ENCODE results near the gene SVBP. TPM values are rescaled to one million over a fixed set of nuclear protein-coding genes. Genes with fewer than 3 reads are reported as not detected.

SVBP gene
- polyA plus RNA-seq, 2 of the 4 experiments (the other 2 are of a cell fraction): 9.1 to 24.8 TPM

- no peak for TF ChIP-seq CHD4 (IDR thresholded peaks at IDR 0.05; ENCODE audit: borderline replicate concordance)
- TF ChIP-seq RCOR1 (IDR thresholded peaks at IDR 0.05; ENCODE audit: low read depth, low read length): no peak
- TF ChIP-seq KDM1A (IDR thresholded peaks at IDR 0.05; ENCODE audit: low read depth): no peak
Measured at GRCh38 chr1:42849944-42850343, 32.7 kb upstream of the SVBP start (continued).

GRCh38 chr1:42848823-42849537 is 31.8 kb upstream of the SVBP start:
- no peak overlapping the region for H3K4me3 ChIP-seq
- TF ChIP-seq RCOR1 (IDR thresholded peaks at IDR 0.05; ENCODE audit: low read depth, low read length): no peak
- TF ChIP-seq CEBPB (IDR thresholded peaks at IDR 0.05): no peak
- no peak for TF ChIP-seq POLR2AphosphoS2 (conservative IDR thresholded peaks at IDR 0.05; ENCODE audit: low read length)
- TF ChIP-seq GATA3 (IDR thresholded peaks at IDR 0.05; ENCODE audit: borderline replicate concordance): no peak
- TF ChIP-seq KDM5A (IDR thresholded peaks at IDR 0.05): no peak
- TF ChIP-seq NR3C1 (IDR thresholded peaks at IDR 0.05): no peak
- no peak for TF ChIP-seq POLR2A (IDR thresholded peaks at IDR 0.05; ENCODE audit: low read length)
- TF ChIP-seq ZFP36 (IDR thresholded peaks at IDR 0.05; ENCODE audit: borderline replicate concordance, partially characterized antibody): no peak
- no peak for TF ChIP-seq FOXS1 (CRISPR knock-in tag; IDR thresholded peaks at IDR 0.05)
- no peak for TF ChIP-seq TP53 (CRISPR knock-in tag; IDR thresholded peaks at IDR 0.05)
- H3K27ac ChIP-seq: no peak overlapping the region
- FAIRE-seq (no peak), DNase-seq (ENCODE audit: low read depth in 1 of 2, low spot score in 1 of 2) (no peak), ATAC-seq (no peak)
- no peak overlapping the region for H3K4me2 ChIP-seq
- ChIA-PET CTCF (interaction anchor here (1.7 kb wide), 1 partner anchor 72 kb away, joined by 11 read pairs; no protein-coding TSS in a partner anchor), POLR2A (no interaction called here)
- peaks cover 15% of the 10 kb centered on the region; the same call in 2 of the 3 replicates for H3K4me1 ChIP-seq
- 87% methylated on average over 2 of the region's 2 CpGs for WGBS (ENCODE audit: missing lambda C conversion rate)
- peaks cover 5% of the 10 kb centered on the region; the same call in 1 of the 3 replicates for H3K9me3 ChIP-seq

- peaks cover 5% of the 10 kb centered on the region; the same call in 1 of the 3 replicates for H3K9me3 ChIP-seq
- ChIA-PET CTCF (interaction anchor here (1.7 kb wide), 1 partner anchor 71 kb away, joined by 11 read pairs; no protein-coding TSS in a partner anchor), POLR2A (no interaction called here)
- H3K27ac ChIP-seq: peak overlapping the region in 1 of 2 experiments; percentile 94; a peak in 1 of 6 replicates
- H3K4me3 ChIP-seq: peak overlapping the region; percentile 87; the same call in 1 of the 3 replicates
- DNase-seq (ENCODE audit: low read depth in 1 of 2, low spot score in 1 of 2): no peak
- no peak for TF ChIP-seq BCL3 (IDR thresholded peaks at IDR 0.05)
- no peak for TF ChIP-seq EHF (CRISPR knock-in tag; IDR thresholded peaks at IDR 0.05)
- no peak for TF ChIP-seq CTCF (IDR thresholded peaks at IDR 0.05)
- no peak for TF ChIP-seq ZC3H11A (IDR thresholded peaks at IDR 0.05)
- TF ChIP-seq BHLHE40 (IDR thresholded peaks at IDR 0.05; ENCODE audit: low read depth, low read length): no peak
- no peak for TF ChIP-seq REST (IDR thresholded peaks at IDR 0.05)
- no peak for TF ChIP-seq EHMT2 (IDR thresholded peaks at IDR 0.05; ENCODE audit: low read depth)
- TF ChIP-seq RAD21 (conservative IDR thresholded peaks at IDR 0.05 in 1 of 2, IDR thresholded peaks at IDR 0.05 in 1 of 2): no peak
- no peak for TF ChIP-seq CHD4 (IDR thresholded peaks at IDR 0.05; ENCODE audit: borderline replicate concordance)
- no peak for TF ChIP-seq FOSB (CRISPR knock-in tag; IDR thresholded peaks at IDR 0.05)
- no peak for TF ChIP-seq HOXB5 (CRISPR knock-in tag; IDR thresholded peaks at IDR 0.05)
- TF ChIP-seq TFCP2L1 (CRISPR knock-in tag; IDR thresholded peaks at IDR 0.05): no peak
- FAIRE-seq: no peak
- no peak for ATAC-seq
- H3K4me2 ChIP-seq: peak overlapping the region; percentile 81
- peaks cover 15% of the 10 kb centered on the region; the same call in 2 of the 3 replicates for H3K4me1 ChIP-seq
- 77% methylated on average over 6 of the region's 6 CpGs for WGBS (ENCODE audit: missing lambda C conversion rate)
Measured at GRCh38 chr1:42847721-42848460, 30.7 kb upstream of the SVBP start.

All from A549 (cell line).